Measurements from ENCODE around the gene ACAP3. TPM values are rescaled to one million over a fixed set of nuclear protein-coding genes. Genes with fewer than 3 reads are reported as not detected.

ACAP3 gene
- total and polyA plus RNA-seq, 10 of the 15 experiments (the other 5 are each of a cell fraction or from before 2014, with no cell fraction given) = 0.05 to 34.2 (median 7.1) TPM

GRCh38 chr1:1347026-1347595, 39.4 kb upstream of the ACAP3 start:
- ChIA-PET POLR2A (no interaction called here), RAD21 (ENCODE audit: unreplicated experiment) (interaction anchor here (0.9 to 1.1 kb wide), 2 partner anchors 10 to 25 kb away, joined by 3 read pairs; no protein-coding TSS in a partner anchor), SMC1A (ENCODE audit: uncharacterized antibody, unreplicated experiment) (no interaction called here), CTCF (interaction anchor here (1.2 to 2.1 kb wide), 2 partner anchors 25 to 94 kb away, joined by 3 to 12 read pairs; no protein-coding TSS in a partner anchor)
- Histone ChIP-seq H3K79me2 (ENCODE audit: control insufficient read depth, insufficient read depth, low read length) (peaks cover 2% of the 10 kb centered on the region), H3K9ac (ENCODE audit: control insufficient read depth, insufficient read depth, low read length) (no peak overlapping the region), H3K4me1 (ENCODE audit: control insufficient read depth, insufficient read depth, low read length) (peaks cover 6% of the 10 kb centered on the region; the same call in 1 of the 2 replicates), H3K4me2 (ENCODE audit: control insufficient read depth, insufficient read depth) (peak overlapping the region; percentile 83), H4K20me1 (ENCODE audit: control insufficient read depth, insufficient read depth) (no peaks in the 10 kb centered on the region), H3K27ac (ENCODE audit: control insufficient read depth, insufficient read depth) (no peak overlapping the region), H2AFZ (ENCODE audit: control insufficient read depth, low read depth, low read length) (no peak overlapping the region), H3K27me3 (replicated peaks in 1 of 2; ENCODE audit: control insufficient read depth in 2 of 2, insufficient read depth in 2 of 2, low read length in 1 of 2) (no peaks in the 10 kb centered on the region), H3K36me3 (ENCODE audit: control insufficient read depth in 2 of 2, insufficient read depth in 2 of 2, low read length in 1 of 2) (no peaks in the 10 kb centered on the region), H3K9me3 (replicated peaks; ENCODE audit: control insufficient read depth, insufficient read depth, low read length) (no peaks in the 10 kb centered on the region), H3K4me3 (no peak overlapping the region)
- TF ChIP-seq KLF5 (IDR thresholded peaks at IDR 0.05; ENCODE audit: partially characterized antibody) (no peak), SMC3 (IDR thresholded peaks at IDR 0.05; ENCODE audit: borderline replicate concordance, low read length) (no peak), POLR2A (IDR thresholded peaks at IDR 0.05; ENCODE audit: low read depth, low read length) (no peak), SIX5 (IDR thresholded peaks at IDR 0.05; ENCODE audit: low read depth, low read length, severe bottlenecking) (no peak), NRF1 (conservative IDR thresholded peaks at IDR 0.05; ENCODE audit: low read depth, low read length) (no peak), TARDBP (IDR thresholded peaks at IDR 0.05; ENCODE audit: borderline replicate concordance) (no peak), PML (IDR thresholded peaks at IDR 0.05; ENCODE audit: low read length) (no peak), MEF2A (IDR thresholded peaks at IDR 0.05; ENCODE audit: insufficient read depth, low read depth, low read length) (no peak), POLR2AphosphoS5 (IDR thresholded peaks at IDR 0.05; ENCODE audit: low read length) (no peak), FOXM1 (IDR thresholded peaks at IDR 0.05; ENCODE audit: low read depth, low read length) (no peak), ZBED1 (IDR thresholded peaks at IDR 0.05; ENCODE audit: borderline replicate concordance) (no peak), RB1 (IDR thresholded peaks at IDR 0.05; ENCODE audit: borderline replicate concordance) (no peak), WRNIP1 (IDR thresholded peaks at IDR 0.05; ENCODE audit: borderline replicate concordance, low read depth, low read length) (no peak), TAF1 (IDR thresholded peaks at IDR 0.05; ENCODE audit: borderline replicate concordance, low read depth, low read length) (no peak), SREBF1 (IDR thresholded peaks at IDR 0.05; ENCODE audit: low read length) (no peak), PAX5 (IDR thresholded peaks at IDR 0.05; ENCODE audit: borderline replicate concordance, low read depth, low read length) (no peak), RAD21 (IDR thresholded peaks at IDR 0.05; ENCODE audit: insufficient read depth, low read depth, low read length) (no peak), PBX3 (IDR thresholded peaks at IDR 0.05; ENCODE audit: insufficient replicate concordance, low read depth, low read length) (no peak), ZZZ3 (IDR thresholded peaks at IDR 0.05; ENCODE audit: control insufficient read depth, insufficient read length, low read depth) (no peak)
- FAIRE-seq = no peak
- no TSS peak for BruUV-seq (replicated peaks)
- intact Hi-C loops (cut with micrococcal nuclease; ENCODE audit: unreplicated experiment) = no loop called here
- WGBS (ENCODE audit: insufficient coverage, insufficient replicate concordance, low lambda C conversion rate, missing lambda C conversion rate) = 92% methylated on average over 10 of the region's 10 CpGs
- DNase-seq (ENCODE audit: low read depth, low spot score) = no peak
- no peak for ATAC-seq
- in situ Hi-C loops (cut with MboI) = no loop called here
